Measurements from ENCODE around the gene F11. TPM values are rescaled to one million over a fixed set of nuclear protein-coding genes. Genes with fewer than 3 reads are reported as not detected.

The F11 gene
- total and polyA plus RNA-seq, 2 of the 13 experiments (the other 11 are each of a cell fraction or from before 2014, with no cell fraction given), result 35.1 to 58.0 TPM

DNA sequence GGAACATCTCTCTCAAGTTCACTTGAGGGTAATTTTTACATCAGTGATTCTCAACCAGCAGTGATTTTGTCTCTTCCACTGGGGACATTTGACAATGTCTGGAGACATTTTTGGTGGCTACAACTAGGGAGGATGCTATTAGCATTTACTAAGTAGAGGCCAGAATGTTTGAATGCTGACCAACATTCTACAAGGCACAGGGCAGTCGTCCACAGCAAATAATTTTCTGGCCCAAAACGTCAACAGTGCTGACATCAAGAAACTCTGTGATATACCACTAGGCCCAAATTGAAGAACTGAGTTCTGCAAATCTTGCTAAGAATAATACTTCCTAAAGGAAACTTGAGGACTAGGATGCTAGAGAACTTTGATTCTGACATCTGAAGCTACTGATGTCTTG, 31.6 kb upstream of the F11 start:
- WGBS (ENCODE audit: low lambda C conversion rate), result 9% methylated on average over 2 of the region's 2 CpGs
- Histone ChIP-seq H4K20me1 (ENCODE audit: insufficient read depth, low read length) (no peaks in the 10 kb centered on the region), H3K79me2 (ENCODE audit: insufficient read depth, low read length) (no peaks in the 10 kb centered on the region), H3K27ac (ENCODE audit: extremely low read length, insufficient read depth, low read length) (no peak overlapping the region), H3K36me3 (replicated peaks in 1 of 2; ENCODE audit: control insufficient read depth in 1 of 2, insufficient read depth in 2 of 2, low read length in 2 of 2) (no peaks in the 10 kb centered on the region), H3K27me3 (ENCODE audit: control insufficient read depth in 1 of 2, insufficient read depth in 2 of 2, low read length in 2 of 2) (no peaks in the 10 kb centered on the region; a peak in 1 of 5 replicates), H3K4me2 (ENCODE audit: low read depth, low read length) (no peak overlapping the region), H3K9ac (ENCODE audit: insufficient read depth, low read depth, low read length) (no peak overlapping the region), H3K4me3 (replicated peaks in 1 of 3; ENCODE audit: insufficient read depth in 1 of 3, low read depth in 2 of 3, low read length in 3 of 3) (no peak overlapping the region), H2AFZ (ENCODE audit: low read length) (no peak overlapping the region), H3K4me1 (ENCODE audit: insufficient read depth, low read length) (no peaks in the 10 kb centered on the region), H3K9me3 (ENCODE audit: low read length) (no peaks in the 10 kb centered on the region)
- in situ Hi-C loops (cut with HindIII; ENCODE audit: extremely low pct_ligation_motif_present, low pct_unique_long_range_greater_than_20kb), result no loop called here
- FAIRE-seq, result no peak
- BruUV-seq (replicated peaks), result no TSS peak
- POLR2A ChIA-PET, result no interaction called here
- TF ChIP-seq ZKSCAN8 (CRISPR knock-in tag; IDR thresholded peaks at IDR 0.05; ENCODE audit: borderline replicate concordance) (no peak), ERF (CRISPR knock-in tag; IDR thresholded peaks at IDR 0.05) (no peak), SMYD3 (CRISPR knock-in tag; IDR thresholded peaks at IDR 0.05) (no peak), YY1 (IDR thresholded peaks at IDR 0.05; ENCODE audit: insufficient read depth, insufficient replicate concordance, low read depth, low read length) (no peak), HNRNPL (IDR thresholded peaks at IDR 0.05; ENCODE audit: low read depth, low read length) (no peak), ATF7 (IDR thresholded peaks at IDR 0.05) (no peak), ATF7 (CRISPR knock-in tag; IDR thresholded peaks at IDR 0.05) (no peak), SNAI1 (CRISPR knock-in tag; IDR thresholded peaks at IDR 0.05; ENCODE audit: borderline replicate concordance) (no peak), CBX5 (CRISPR knock-in tag; IDR thresholded peaks at IDR 0.05; ENCODE audit: borderline replicate concordance) (no peak), EP300 (IDR thresholded peaks at IDR 0.05; ENCODE audit: low read depth in 2 of 2, low read length in 2 of 2) (no peak), EP300 (CRISPR knock-in tag; IDR thresholded peaks at IDR 0.05; ENCODE audit: borderline replicate concordance) (no peak)
- TF ChIP-seq, protein P1, sequence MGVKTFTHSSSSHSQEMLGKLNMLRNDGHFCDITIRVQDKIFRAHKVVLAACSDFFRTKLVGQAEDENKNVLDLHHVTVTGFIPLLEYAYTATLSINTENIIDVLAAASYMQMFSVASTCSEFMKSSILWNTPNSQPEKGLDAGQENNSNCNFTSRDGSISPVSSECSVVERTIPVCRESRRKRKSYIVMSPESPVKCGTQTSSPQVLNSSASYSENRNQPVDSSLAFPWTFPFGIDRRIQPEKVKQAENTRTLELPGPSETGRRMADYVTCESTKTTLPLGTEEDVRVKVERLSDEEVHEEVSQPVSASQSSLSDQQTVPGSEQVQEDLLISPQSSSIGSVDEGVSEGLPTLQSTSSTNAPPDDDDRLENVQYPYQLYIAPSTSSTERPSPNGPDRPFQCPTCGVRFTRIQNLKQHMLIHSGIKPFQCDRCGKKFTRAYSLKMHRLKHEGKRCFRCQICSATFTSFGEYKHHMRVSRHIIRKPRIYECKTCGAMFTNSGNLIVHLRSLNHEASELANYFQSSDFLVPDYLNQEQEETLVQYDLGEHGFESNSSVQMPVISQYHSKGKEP (CRISPR knock-in tag; IDR thresholded peaks at IDR 0.05), result no peak
- TF ChIP-seq, protein P2, sequence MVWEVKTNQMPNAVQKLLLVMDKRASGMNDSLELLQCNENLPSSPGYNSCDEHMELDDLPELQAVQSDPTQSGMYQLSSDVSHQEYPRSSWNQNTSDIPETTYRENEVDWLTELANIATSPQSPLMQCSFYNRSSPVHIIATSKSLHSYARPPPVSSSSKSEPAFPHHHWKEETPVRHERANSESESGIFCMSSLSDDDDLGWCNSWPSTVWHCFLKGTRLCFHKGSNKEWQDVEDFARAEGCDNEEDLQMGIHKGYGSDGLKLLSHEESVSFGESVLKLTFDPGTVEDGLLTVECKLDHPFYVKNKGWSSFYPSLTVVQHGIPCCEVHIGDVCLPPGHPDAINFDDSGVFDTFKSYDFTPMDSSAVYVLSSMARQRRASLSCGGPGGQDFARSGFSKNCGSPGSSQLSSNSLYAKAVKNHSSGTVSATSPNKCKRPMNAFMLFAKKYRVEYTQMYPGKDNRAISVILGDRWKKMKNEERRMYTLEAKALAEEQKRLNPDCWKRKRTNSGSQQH (CRISPR knock-in tag; IDR thresholded peaks at IDR 0.05; ENCODE audit: low read depth), result no peak
- TF ChIP-seq, protein P3, sequence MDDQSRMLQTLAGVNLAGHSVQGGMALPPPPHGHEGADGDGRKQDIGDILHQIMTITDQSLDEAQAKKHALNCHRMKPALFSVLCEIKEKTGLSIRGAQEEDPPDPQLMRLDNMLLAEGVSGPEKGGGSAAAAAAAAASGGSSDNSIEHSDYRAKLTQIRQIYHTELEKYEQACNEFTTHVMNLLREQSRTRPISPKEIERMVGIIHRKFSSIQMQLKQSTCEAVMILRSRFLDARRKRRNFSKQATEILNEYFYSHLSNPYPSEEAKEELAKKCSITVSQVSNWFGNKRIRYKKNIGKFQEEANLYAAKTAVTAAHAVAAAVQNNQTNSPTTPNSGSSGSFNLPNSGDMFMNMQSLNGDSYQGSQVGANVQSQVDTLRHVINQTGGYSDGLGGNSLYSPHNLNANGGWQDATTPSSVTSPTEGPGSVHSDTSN (CRISPR knock-in tag; IDR thresholded peaks at IDR 0.05; ENCODE audit: borderline replicate concordance), result no peak
- TF ChIP-seq, protein P4, sequence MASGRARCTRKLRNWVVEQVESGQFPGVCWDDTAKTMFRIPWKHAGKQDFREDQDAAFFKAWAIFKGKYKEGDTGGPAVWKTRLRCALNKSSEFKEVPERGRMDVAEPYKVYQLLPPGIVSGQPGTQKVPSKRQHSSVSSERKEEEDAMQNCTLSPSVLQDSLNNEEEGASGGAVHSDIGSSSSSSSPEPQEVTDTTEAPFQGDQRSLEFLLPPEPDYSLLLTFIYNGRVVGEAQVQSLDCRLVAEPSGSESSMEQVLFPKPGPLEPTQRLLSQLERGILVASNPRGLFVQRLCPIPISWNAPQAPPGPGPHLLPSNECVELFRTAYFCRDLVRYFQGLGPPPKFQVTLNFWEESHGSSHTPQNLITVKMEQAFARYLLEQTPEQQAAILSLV (CRISPR knock-in tag; IDR thresholded peaks at IDR 0.05; ENCODE audit: borderline replicate concordance), result no peak
- no peak for DNase-seq (ENCODE audit: low spot score)
- CTCF ChIA-PET (ENCODE audit: low intra/inter-chr PET ratio, low total read pairs), result no interaction called here
- intact Hi-C loops (cut with micrococcal nuclease; ENCODE audit: unreplicated experiment), result no loop called here
- ATAC-seq, result no peak

All from HepG2 (cell line).